HG03095 (cell line): ENCODE measurements around the gene HSPA9.

ENCODE experiments used
- ATAC-seq: cut with Tn5 transposase; IDR thresholded peaks from one replicate; pipeline ENCODE4 v1.9.1; 2021; ENCODE audit warnings: moderate library complexity; ENCODE audit not compliant: unreplicated experiment

Gene HSPA9

DNA sequence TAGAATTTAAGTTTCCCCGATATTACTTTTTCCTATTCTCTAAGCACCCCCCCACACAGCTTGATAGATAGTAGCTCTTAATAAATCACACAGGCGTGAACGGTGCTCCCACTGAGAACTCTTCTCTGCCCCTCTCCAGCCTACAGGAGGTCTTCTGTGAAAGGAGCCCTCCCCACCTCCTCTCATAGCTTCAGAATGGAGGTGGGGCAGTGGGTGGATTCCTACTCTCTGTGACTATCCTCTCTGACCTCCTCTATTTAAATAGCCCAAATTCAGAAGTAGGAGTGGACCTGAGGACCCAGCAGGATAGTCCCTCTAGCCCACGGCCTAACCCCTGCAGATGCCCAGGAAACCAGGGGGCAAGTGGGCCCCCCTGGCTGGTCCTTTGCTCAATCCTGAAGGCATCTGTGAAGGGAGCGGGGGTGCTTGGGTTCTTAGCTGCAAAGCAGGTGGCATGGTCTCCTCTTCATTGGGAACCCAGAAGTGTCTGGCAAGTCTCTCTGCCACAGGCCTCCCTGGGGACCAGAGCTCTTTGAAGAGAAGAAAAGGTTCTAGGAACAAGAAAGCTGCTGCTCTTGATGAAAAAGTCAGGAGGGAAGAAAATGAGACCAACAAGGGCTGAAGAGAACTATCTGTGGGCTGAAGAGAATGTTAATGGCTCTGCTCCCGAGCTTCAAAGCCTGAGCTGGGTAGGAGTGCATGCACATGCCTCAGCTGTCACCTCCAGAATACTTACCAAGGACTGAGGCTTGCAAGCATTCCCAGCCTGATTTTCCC is 21.1 kb upstream of the HSPA9 start:
- ATAC-seq = no peak

DNA sequence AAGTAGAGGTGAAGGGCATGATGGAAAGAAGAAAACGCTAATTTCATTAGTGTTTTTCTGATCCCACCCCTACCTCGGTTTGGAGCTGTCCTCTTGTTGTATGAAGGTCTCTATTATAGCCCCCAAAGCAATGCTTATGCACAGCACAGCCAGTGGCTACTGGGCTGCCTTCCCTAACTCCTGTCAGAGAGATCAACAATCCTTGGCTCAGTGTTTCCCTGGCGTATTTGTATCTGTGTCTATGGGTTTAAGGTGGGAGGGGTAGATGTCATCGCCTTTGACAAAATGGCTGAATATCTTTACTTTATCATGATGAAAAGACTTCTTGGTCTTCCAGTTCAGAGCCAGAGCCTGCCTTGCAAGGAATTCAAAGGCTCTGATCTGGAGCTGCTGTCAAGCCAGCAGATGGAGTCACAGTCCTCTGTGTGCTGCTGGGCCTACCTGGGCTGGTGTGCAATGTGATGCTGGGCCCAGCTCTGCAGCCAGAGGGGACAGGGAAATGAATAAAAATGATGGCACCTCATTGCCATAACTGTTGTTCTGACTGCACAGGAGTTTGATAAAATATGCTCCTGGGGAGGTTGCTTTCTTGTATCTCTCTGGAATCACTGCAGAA is 20.1 kb upstream of the HSPA9 start:
- ATAC-seq = no peak

DNA sequence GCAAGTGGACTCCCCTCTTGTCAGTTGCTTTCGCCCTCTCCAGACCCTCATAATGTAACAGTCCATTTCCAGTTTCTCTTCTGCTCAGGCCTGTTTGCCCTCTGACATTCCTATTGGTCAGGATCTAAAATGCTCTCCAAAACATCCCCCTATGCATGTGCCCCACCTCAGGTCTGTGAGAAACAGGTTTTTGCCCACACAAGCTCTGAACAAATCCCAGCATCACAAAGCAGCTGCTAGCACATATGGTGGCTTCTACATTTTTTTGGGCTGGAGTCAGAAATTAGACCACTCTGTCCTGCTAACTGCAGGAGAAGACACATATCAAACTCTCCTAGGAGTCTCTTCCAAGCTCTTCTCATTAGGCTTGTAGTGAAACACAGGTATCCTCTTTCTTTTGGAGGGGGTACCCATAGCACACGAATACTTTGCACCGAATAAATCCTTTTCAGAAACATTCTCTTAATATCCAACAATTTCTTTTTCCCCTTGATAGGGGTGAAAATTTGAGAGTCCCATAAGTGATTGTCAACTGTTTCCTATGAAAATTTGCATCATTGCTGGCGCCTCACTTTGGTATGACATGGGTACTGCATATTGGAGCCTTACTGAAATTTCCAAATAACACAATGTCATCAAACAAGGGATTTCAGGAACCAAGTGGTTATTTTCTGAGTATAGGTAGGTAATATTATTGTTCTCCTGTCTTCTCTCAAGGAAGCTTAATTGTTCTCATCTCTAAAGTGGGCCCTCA is 19.3 kb upstream of the HSPA9 start:
- no peak for ATAC-seq

DNA sequence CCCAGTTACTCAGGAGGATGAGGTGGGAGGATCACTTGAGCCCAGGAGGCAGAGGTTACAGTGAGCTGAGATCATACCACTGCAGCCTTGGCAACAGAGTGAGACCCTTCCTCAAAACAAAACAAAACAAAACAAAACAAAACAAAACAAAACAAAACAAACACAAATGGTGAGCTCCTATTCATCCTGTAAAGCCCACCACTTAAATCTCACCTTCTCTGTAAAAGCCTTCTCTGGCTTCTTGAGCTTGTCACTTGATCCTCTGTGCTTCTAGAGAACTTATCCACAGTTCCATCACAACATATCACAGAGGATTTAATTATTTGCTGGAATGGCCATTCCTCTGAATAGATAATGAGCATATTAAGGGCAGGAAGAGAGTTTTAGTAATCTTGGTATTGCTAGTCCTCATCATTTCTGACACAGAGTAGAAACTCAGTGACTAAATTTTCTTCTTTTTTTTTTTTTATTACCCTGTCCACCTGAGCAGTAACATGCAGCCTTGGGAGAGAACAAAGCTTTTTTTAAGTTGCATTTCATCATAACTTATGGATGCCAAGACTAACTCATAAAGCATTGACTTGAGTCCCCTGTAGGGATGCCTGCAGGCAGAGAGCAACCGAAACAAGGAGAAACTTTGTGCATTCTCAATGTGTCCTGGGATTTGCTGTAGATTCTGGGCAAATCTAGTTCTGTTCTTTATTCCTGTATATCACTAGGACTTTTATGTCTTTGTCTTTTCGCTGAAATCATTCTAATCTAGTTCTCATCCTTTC is 13.0 kb upstream of the HSPA9 start:
- no peak for ATAC-seq

DNA sequence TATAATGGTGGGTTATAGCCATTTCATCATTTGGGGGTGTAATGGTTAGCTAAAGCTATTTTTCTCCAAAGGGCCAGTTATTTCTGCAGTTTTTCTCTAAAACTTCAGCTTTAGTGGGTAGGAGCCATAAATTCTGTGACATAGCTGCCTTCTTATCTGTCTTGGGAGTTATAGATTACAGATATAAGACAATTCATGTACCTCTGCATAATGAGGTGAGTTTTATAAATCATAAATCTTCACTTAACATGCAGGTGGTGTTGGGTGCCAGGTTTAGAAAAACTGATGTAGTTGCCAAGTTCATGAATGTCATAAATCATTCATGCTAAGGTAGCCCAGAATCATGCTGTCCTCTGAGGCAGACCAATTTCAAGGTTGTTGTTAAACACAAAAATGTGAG is 10.0 kb upstream of the HSPA9 start:
- ATAC-seq = no peak

DNA sequence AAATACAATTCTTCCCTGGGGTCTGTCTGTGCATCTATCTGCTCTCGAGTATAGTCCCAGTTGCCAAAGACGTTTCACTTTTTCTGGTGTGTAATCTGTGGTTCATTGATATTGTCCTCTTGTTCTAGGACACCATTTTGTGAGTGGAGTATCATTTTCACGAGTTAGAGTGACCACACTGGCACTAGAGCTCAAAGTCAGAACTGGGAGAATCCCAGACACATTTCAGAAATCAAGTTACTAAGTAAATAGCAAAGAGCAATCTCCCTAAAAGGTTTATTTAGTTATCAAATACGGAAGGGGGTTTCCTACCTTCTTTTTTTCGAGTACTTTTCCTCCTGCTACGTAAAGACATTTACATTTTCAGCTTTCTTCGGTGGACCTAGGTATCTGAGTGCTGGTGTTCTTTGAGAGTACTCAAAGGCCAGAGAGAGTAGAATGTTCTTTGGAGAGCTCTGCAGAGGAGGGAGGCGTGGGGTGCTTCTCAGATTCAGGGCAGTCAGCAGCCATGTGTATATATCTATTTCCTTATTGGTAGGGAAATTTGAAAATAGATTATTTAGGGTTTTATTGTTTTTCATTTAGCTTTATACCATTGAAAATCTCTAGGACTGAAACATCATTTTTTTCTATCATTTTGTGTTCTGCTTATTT is 8.9 kb upstream of the HSPA9 start:
- ATAC-seq = no peak

DNA sequence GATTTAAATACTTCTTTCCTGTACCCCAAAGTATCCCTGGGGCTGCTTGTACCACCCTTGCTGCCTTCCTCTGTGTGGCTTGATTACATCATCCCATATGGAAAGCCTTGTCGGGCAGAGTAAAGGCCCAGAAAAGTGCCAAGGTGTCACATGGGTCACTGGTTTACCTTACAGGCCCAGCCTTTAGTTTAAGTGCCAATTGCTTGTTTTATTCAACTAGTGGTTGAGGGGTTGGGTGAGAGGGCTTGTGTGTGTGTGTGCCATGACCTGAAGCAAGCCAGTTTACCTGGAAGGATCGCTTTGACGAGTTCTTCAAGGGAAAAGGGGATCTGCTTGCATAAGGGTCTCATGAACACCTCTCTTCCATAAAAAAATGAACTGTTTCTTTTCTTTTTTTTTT is 7.8 kb upstream of the HSPA9 start:
- ATAC-seq = no peak

DNA sequence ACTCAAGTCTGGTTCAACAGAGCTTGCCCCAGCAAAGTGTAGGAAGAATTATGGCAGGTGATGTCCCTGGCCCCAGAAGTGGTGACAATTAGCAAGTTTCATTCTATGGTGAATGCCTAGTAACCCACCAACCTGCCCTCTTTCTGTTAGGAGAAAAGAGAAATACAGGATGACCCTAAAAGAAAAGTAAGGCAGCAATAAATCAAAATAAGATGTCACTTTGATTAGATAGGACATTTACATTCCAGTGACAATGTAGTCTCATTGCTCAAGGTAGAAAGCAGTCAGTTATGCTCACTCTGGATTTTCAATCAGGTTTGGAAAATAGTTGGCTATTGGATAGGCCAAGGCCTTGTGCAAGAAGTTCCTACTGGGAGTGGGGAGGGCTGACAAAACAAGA is 5.6 kb upstream of the HSPA9 start:
- no peak for ATAC-seq

DNA sequence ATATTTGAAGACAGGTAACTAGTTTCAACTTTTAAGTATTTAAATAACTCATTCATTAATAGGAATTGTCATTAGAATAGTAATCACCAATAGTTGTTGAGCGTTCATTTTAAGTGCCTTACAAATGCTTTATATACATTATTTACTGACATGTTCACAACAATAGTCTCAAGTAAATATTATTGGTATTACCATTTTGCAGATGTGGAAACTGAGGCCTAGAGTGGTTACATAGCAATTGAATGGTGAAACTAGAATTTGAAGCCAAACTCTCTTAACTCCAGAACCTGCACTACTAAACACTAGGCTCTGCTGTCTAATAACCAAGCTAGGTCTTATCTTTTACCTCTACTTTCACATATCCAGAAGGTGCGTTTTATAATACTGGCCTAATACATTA is 4.8 kb upstream of the HSPA9 start:
- no peak for ATAC-seq

DNA sequence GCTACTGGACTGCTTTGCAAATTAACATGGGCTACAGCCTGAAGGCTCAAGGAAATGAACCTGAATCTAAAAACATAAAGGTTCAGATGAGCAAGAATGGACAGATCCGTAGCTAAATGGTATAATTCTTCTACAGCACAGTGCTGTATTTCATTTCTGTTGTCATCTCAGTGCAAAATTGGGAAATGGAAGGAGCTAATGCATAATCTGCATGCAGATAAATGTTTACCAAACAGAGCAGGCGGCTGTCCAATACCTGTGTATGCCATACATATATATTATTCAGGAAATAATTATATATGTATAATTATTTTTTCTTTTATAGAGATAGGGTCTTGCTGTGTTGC is 4.3 kb upstream of the HSPA9 start:
- no peak for ATAC-seq

DNA sequence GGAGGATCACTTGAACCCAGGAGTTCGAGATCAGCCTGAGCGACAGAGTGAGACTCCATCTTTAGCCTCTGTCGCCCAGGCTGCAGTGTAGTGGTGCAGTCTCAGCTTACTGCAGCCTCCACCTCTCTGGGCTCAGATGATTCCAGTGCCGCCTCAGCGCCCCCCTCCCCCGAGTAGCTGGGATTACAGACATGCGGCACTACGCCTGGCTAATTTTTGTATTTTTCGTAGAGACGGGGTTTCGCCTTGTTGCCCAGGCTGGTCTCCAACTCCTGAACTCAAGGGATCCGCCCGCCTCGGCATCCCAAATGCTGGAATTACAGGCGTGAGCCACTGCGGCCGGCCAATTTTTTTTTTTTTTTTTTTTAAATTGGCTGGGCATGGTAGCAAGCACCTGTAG is 2.3 kb upstream of the HSPA9 start:
- no peak for ATAC-seq

DNA sequence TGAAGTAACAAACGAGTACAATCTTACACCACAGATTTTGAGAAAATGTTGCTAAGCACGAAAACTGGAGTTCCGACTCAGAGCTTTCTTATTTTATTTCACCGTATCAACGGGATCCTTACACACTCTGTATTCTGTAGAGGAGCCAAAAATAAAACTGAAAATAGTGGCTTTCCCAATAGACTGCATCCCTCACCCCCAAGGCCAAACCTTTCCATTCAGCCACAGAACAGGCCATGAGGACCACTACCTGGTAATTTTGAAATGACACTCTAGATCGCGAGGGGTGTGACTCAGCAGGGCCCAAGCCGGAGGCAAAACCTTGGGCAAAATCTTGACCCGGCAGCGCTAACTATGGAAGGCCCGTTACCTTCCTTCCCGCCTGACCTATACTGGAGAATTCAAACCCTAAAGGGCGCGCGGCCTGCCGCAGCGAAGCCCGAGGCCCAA is 432 bp downstream of the HSPA9 start:
- ATAC-seq = no peak

DNA sequence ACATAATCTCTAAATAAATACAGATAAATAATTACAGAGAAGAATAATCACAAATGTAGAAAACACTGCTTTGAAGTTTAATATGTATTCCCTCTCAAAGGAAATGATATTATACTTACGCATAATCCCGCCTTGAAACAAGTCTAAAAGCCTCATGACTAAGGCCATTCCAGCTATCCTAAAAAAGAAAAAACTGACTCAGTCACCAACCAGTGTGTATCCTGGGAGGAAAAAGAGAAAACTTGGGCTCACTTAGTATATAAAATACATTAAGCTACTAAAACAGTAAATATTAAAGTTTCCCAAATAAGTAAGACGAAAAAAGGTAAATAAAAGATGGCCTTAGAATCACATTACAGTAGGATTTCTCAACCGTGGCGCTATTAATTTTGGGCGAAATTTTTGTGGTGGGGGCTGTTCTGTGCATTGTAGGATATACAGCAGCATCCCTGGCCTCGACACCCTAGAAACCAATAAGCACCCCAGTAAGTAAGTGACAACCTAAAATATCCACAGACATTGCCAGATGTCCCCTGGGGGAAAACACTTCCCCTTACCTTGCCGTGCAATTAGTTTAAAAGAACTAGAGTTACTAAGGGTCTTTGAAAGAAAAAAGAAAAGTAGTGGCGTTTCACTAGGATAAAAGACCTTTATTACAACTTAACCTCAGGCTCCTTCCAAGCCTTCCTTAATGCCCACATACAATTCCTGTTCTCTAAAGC is 1.1 kb downstream of the HSPA9 start:
- no peak for ATAC-seq

DNA sequence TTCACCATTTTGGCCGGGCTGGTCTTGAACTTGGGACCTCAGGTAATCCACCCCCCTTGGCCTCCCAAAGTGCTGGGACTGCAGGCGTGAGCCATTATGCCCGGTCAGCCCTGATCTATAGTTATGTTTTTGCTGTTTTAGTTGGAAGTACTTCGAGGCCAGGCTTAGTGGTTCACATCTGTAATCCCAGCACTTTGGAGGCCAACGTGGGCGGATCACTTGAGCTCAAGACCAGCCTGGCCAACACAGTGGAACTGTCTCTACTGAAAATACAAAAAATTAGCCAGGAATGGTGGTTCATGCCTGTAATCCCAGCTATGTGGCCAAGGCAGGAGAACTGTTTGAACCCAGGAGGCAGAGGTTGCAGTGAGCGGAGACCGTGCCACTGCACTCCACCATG is 2.0 kb downstream of the HSPA9 start:
- ATAC-seq = no peak

DNA sequence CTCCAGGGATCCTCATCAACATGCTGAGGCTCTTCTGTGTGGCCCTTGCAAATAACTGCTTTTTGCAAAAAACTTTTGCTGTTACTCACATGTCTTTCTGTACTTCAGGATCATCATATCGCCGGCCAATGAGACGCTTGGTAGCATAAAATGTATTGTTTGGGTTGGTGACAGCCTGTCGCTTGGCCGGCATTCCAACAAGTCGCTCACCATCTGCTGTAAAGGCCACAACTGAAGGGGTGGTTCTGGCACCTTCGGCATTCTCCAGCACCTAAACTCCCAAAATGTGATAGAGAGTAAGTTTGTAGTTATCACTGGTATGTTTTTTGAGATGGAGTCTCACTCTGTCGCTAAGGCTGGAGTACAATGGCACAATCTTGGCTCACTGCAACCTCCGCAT is 4.3 kb downstream of the HSPA9 start:
- no peak for ATAC-seq

DNA sequence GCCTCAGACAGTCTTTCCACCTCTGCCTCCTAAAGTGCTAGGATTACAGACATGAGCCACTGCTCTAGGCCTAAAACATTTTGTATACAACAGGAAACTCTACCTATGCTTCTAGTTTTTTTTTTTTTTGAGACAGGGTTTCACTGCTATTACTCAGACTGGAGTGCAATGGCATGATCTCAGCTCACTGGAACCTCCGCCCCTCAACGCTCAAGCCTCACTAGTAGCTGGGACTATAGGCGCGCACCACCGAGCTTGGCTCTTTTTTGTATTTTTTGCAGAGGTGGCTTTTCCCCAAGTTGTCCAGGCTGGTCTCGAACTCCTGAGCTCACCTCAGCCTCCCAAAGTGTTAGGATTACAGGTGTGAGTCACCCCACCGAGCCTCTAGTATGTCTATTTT is 5.4 kb downstream of the HSPA9 start:
- ATAC-seq = no peak

DNA sequence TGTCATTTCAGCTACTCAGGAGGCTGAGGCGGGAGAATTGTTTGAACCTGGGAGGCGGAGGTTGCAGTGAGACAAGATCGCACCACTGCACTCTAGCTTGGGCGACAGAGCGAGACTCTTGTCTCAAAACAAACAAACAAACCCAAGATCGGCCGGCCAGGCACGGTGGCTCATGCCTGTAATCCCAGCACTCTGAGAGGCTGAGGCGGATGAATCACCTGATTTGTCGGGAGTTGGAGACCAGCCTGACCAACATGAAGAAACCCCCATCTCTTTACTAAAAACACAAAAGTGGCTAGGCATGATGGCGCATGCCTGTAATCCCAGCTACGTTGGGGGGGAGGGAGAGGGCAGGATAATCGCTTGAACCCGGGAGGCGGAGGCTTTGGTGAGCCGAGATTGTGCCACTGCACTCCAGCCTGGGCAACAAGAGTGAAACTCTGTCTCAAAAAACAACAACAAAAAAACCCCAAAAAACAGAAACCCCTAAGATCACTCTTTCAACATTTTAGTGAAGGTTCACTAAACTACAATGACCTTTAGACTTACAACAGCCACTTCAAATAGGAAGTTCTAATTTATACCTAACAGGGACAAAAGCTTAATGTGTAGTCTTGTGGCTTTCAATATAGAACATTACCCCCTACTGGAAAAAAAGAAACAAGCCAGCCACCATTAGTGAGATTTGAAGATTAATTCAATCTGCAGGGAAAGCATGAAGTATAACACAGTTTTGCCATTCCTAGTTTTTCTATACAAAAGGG is 7.0 kb downstream of the HSPA9 start:
- no peak for ATAC-seq

DNA sequence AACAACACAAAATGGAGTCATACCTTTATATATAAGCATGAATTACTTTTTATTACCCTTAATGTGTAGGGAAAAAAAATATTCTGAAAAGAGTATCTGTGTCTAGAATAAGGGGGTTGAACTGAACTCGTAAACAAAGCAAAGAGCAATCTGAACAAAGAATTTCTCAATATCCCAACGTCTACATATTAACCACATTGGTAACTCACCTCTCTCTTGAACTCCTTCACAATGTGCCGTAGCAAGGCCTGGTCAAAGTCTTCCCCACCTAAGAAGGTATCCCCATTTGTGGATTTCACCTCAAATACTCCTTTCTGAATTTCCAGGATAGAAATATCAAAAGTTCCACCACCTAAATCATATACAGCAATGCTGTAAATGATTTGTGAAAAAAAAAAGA is 8.4 kb downstream of the HSPA9 start:
- no peak for ATAC-seq

DNA sequence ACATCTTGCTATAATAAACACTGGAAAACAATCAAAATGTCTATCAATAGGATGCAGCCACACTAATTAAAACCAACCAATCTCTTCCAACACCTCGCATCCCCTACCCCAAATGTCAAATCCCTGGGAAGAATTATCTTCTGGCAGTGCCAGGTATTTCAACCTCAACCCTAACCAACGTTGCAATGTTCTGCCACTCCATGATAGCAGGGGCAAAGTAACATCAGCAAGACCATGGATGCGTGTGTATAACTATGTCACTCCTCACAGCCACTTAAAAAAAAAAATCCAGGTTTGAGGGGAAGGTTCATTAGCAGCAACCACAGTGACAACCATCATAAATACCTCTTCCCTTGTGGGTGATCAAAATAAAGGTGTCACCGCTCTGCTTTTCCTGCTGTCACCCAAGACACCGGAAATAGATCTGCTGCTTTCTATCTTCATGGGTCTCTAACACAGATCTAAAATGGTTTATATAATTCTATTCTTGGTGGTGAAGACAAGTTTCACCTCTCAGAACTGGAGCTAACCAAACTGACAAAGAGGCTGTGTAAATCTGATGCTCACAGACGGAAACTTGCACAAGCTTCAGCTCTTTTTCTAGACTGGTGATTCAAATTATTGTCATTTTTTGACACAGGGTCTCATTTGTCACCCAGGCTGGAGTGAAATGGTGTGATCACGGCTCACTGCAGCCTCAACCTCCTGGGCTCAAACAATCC is 9.9 kb downstream of the HSPA9 start:
- ATAC-seq = no peak
